GM13976 (cell line): ENCODE data around the gene PRRT3.

Experiments
- DNase-seq: peaks from one replicate; pipeline ENCODE4 v3.0.0; 2012; ENCODE audit warnings: low spot score
- in situ Hi-C: fragments of 300-500 bp; cut with MboI; formaldehyde crosslinking; loops from one replicate; pipeline ENCODE4 v1.12.0; 2022; ENCODE audit warnings: low sequenced_read_pairs, mixed read lengths, inconsistent platforms; ENCODE audit not compliant: unreplicated experiment
- TF ChIP-seq, protein P1 (sequence below): IDR thresholded peaks from 2 replicates; pipeline ENCODE4 v1.5.1; 2012; ENCODE audit warnings: borderline replicate concordance, mild to moderate bottlenecking; ENCODE audit not compliant: insufficient read depth; ENCODE audit errors: extremely low read depth, missing control alignments, control extremely low read depth

Gene PRRT3

DNA sequence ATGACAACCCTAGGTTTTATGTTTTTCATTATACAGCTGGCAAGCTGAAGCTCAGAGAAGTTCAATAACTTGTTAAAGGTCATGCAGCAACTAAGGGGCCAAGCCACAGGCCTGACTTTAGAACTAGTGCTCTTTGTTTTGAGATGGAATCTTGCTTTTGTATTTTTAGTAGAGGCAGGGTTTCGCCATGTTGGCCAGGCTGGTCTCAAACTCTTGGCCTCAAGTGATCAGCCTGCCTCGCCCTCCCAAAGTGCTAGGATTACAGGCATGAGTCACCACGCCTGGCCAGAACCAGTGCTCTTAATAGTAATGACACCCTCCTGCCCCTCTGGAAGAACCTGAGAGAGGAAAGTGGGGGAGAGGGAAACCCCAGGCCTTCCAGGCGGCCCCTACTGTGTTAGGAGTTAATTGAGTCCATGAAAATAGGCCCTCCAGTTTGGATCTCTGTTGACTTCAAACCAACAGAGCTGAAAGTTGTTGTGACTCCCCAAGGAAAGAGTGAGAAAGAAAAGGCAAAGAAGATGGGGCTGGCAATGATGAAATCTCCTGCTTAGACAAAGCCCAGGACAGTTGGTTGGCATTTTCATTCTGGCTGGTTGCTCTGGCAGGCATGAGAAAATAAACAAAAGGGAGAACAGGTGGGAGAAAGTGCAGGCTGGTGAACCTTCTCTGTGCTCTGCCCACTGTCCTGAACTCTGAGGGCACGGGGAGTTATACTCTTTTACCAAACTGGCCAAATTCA is 3.6 kb upstream of the PRRT3 start:
- TF ChIP-seq, protein P1, sequence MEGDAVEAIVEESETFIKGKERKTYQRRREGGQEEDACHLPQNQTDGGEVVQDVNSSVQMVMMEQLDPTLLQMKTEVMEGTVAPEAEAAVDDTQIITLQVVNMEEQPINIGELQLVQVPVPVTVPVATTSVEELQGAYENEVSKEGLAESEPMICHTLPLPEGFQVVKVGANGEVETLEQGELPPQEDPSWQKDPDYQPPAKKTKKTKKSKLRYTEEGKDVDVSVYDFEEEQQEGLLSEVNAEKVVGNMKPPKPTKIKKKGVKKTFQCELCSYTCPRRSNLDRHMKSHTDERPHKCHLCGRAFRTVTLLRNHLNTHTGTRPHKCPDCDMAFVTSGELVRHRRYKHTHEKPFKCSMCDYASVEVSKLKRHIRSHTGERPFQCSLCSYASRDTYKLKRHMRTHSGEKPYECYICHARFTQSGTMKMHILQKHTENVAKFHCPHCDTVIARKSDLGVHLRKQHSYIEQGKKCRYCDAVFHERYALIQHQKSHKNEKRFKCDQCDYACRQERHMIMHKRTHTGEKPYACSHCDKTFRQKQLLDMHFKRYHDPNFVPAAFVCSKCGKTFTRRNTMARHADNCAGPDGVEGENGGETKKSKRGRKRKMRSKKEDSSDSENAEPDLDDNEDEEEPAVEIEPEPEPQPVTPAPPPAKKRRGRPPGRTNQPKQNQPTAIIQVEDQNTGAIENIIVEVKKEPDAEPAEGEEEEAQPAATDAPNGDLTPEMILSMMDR, result no peak
- no peak for DNase-seq
- in situ Hi-C loops, result no loop called here

DNA sequence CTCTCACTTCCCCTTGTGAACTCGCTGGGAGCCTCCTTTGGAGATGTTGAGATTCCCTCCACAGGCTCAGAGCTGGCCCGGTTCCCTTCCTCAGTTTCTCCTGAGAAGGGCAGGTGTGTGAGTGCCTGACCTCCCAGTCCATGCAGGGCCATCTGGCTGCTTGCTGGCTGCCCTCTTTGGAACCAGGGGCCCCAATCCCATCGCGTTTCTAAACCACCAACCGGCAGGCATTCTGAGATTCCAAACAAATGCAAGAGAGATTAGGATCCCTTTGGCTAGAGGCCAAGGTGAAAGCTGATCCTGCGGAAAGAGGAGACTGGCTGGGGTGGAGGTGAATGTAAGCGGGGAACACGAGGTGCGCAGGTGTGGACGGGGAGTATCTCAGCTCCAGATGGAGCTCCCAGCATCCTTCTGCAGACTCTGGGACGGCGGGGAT is 2.9 kb upstream of the PRRT3 start:
- TF ChIP-seq, protein P1, result no peak
- no peak for DNase-seq
- in situ Hi-C loops, result no loop called here

DNA sequence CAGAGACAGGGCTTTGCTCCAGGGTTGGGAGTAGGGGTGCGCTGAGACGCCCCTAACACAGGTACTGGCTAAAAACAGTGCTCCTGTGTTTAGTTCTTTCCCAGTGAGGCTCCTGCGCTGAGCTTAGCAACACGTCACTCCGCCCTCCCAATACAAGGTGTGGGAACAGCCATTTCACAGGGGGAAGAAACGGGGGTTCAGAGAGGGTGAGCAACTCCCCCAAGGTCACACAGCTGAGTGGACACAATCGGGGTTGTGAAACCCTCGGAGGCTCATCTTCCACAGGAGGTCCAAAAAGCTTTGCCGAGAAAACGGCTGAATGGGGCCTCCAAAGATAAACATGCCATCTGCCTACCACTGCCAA is 628 bp downstream of the PRRT3 start:
- TF ChIP-seq, protein P1, result no peak
- in situ Hi-C loops, result no loop called here
- DNase-seq, result peak; percentile 53

DNA sequence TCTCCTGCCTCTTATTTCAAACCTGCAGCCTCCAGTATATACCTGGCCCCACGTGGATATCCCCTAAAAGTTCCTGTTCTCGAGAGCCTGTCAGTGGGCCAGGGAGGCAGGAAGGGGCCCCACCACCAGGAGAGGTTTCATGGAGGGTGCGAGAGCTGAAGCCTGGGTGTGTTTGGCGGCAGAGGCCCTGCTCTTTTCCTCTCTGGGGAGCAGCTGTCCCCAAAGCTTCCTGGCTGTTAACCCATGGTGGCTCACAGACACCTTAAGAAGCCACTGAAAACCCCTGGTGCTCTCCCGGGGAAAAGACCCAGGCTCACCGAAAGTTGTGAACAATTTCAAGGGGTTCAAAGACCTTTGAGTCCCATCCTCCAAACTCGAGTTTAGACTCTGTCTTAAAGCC is 1.1 kb downstream of the PRRT3 start:
- TF ChIP-seq, protein P1, result no peak
- DNase-seq, result peak; percentile 77
- in situ Hi-C loops, result no loop called here

DNA sequence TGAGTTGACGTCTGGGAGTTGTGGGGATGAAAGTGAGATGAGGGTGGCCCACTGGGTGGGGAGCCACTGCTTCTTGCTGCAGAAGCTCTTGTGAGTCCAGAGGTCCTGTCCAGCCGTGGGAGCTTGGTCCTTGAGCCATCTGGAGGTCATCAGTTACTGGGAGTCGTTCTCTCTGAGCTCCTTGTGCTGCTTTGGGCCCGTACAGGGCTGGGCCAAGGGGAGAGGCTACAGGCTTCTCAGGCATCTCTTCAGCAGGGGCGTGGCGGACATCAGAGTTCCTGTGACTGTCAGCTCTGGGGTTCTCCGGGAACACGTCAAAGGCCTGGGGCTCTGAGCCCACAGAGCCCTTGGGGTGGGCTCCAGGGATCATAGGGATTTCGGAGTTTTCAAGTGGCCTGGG is 2.6 kb downstream of the PRRT3 start:
- in situ Hi-C loops, result no loop called here
- no peak for DNase-seq
- TF ChIP-seq, protein P1, result no peak

DNA sequence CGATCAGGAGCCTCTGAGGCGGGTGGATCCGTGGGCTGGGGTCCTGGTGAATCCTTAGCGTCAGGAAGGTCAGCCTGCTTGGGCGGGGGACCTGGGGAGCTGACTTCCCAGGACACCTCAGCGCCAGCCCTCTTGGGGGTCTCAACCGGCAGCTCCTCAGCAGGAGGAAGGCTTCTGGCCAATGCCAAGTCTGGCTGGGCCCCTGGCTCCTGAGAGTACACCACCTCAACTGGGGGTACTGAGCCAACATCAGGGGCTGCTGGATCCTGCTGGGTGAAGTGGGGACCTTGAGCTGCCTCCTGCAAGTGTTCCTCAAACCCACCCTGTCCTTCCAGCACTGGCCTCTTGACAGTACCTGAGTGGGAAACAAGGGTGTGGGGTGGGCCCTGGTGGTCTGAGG is 3.1 kb downstream of the PRRT3 start:
- TF ChIP-seq, protein P1, result no peak
- no peak for DNase-seq
- in situ Hi-C loops, result no loop called here
